HUES48 (cell line): ENCODE measurements around the gene NCKAP5.

Experiments
- H3K27ac ChIP-seq: one replicate; pipeline ENCODE4 v1.7.0; 2013; ENCODE audit warnings: low read depth, low read length, inconsistent platforms
- H3K27me3 ChIP-seq: 2 replicates; pipeline ENCODE4 v1.6.1; 2013; ENCODE audit warnings: mild to moderate bottlenecking, low read length; ENCODE audit not compliant: control insufficient read depth, insufficient read depth
- H3K36me3 ChIP-seq: 2 replicates; pipeline ENCODE4 v1.6.1; 2013; ENCODE audit warnings: low read length; ENCODE audit not compliant: control insufficient read depth, insufficient read depth
- H3K4me1 ChIP-seq: 2 replicates; pipeline ENCODE4 v1.6.1; 2013; ENCODE audit warnings: mild to moderate bottlenecking, low read length; ENCODE audit not compliant: control insufficient read depth, insufficient read depth
- H3K4me3 ChIP-seq: 2 replicates; pipeline ENCODE4 v1.5.1; 2013; ENCODE audit warnings: mild to moderate bottlenecking, low read depth, low read length
- H3K9ac ChIP-seq: 2 replicates; pipeline ENCODE4 v1.6.1; 2013; ENCODE audit warnings: mild to moderate bottlenecking, low read depth, low read length, moderate library complexity
- H3K9me3 ChIP-seq: 2 replicates; pipeline ENCODE4 v1.6.1; 2013; ENCODE audit warnings: low read length; ENCODE audit not compliant: control insufficient read depth, insufficient read depth

NCKAP5 gene

DNA sequence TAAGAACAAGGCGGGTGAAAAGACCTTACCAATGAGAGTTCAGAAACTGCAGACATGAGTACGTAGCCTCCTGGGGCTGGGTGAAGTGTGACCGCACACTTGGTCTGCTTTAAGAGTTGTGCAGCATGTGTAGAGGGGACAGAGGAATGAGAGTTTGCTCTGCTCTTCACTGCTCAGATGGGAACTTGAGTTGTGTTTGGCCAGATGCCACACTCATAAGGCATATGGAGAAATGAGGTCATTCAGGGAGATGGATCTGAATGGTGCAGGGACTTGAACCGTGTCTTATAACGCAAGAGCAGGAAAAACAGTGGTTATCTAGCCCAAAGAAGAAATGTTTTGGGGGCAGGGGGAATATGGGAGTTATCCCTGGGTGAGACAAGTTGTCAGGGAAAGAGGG, 624.4 kb downstream of the NCKAP5 start:
- Histone ChIP-seq H3K9ac (no peak overlapping the region), H3K27ac (no peak overlapping the region), H3K9me3 (no peaks in the 10 kb centered on the region)

DNA sequence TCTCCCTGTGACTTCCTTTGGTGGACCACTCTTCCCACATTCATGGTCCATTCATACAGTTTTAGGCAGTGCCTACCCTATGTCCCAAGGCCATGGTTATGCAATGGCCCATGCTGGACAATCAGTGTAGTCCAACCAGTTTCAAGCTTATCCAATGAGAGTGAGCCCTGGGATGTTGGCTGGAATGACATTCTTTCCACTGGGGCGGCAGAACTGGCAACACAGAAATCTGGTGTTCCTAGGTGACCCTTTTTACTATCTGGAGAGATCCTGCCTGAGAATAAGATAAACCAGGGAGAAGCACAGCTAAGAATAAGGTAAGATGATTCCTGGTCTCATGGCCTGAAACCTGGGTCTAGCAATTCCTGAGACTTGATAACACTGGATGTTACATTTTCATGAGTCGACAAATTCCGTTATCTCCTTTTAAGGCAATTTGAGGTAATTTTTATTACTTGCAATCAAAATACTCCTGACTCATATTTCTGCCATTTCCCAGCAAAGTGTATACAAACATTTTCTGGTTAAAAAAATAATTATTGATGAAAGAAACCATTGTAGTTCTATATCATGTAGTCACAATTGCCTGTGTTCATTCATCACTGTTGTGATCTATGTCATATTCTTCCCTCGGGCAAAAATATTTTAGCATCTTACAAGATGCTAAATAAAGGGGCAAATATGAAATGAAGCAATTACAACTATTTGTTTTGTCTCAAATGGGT, 626.8 kb downstream of the NCKAP5 start:
- no peaks in the 10 kb centered on the region for H3K4me1 ChIP-seq

More for the DNA sequence above, 624.4 kb downstream of the NCKAP5 start:
- Histone ChIP-seq H3K4me3 (no peak overlapping the region), H3K27me3 (no peaks in the 10 kb centered on the region), H3K36me3 (no peaks in the 10 kb centered on the region), H3K4me1 (no peaks in the 10 kb centered on the region)

GRCh38 chr2:132937629-132938028, 630.6 kb downstream of the NCKAP5 start:
- Histone ChIP-seq H3K4me1 (no peaks in the 10 kb centered on the region), H3K4me3 (no peak overlapping the region), H3K9me3 (no peaks in the 10 kb centered on the region), H3K9ac (no peak overlapping the region), H3K27me3 (no peaks in the 10 kb centered on the region), H3K36me3 (no peaks in the 10 kb centered on the region), H3K27ac (no peak overlapping the region)

More for the DNA sequence above, 626.8 kb downstream of the NCKAP5 start:
- Histone ChIP-seq H3K27ac (no peak overlapping the region), H3K9ac (no peak overlapping the region), H3K4me3 (no peak overlapping the region), H3K36me3 (no peaks in the 10 kb centered on the region), H3K27me3 (no peaks in the 10 kb centered on the region), H3K9me3 (no peaks in the 10 kb centered on the region)

- Histone ChIP-seq H3K4me1 (no peaks in the 10 kb centered on the region), H3K27me3 (no peaks in the 10 kb centered on the region), H3K9me3 (no peaks in the 10 kb centered on the region), H3K4me3 (no peak overlapping the region), H3K36me3 (no peaks in the 10 kb centered on the region), H3K27ac (no peak overlapping the region), H3K9ac (no peak overlapping the region)
Measured at GRCh38 chr2:132936791-132937190, 631.5 kb downstream of the NCKAP5 start.

- Histone ChIP-seq H3K27me3 (no peaks in the 10 kb centered on the region), H3K4me1 (no peaks in the 10 kb centered on the region), H3K9me3 (no peaks in the 10 kb centered on the region), H3K36me3 (no peaks in the 10 kb centered on the region), H3K9ac (no peak overlapping the region), H3K4me3 (no peak overlapping the region), H3K27ac (no peak overlapping the region)
Measured at GRCh38 chr2:132936261-132936660, 632.0 kb downstream of the NCKAP5 start.

GRCh38 chr2:132929786-132930185, 638.5 kb downstream of the NCKAP5 start:
- no peaks in the 10 kb centered on the region for H3K27me3 ChIP-seq
- no peaks in the 10 kb centered on the region for H3K36me3 ChIP-seq
- no peak overlapping the region for H3K9ac ChIP-seq
- H3K4me1 ChIP-seq, result no peaks in the 10 kb centered on the region
- no peaks in the 10 kb centered on the region for H3K9me3 ChIP-seq
- no peak overlapping the region for H3K27ac ChIP-seq
- no peak overlapping the region for H3K4me3 ChIP-seq

DNA sequence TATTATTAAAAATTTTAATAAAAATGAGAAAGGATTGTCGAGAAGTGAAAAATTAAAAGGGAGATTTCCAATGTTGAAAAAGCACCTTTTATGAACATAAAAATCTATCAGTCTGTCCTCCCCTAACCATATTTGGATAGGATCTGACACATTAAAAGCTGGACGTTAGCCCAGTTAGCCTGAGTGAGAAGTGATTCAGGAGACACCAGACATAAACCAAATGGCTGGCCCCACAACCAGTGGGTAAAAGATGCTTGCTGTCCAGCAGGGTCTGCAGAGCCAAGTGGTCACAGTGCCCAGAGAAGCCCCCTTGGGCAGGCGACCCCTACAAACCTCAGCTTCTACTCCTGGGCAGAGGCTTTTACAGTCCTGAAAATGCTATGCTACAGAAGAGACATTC, 644.5 kb downstream of the NCKAP5 start:
- Histone ChIP-seq H3K4me3 (no peak overlapping the region), H3K27me3 (no peaks in the 10 kb centered on the region), H3K27ac (no peak overlapping the region), H3K9me3 (no peaks in the 10 kb centered on the region), H3K9ac (no peak overlapping the region), H3K4me1 (no peaks in the 10 kb centered on the region), H3K36me3 (no peaks in the 10 kb centered on the region)

GRCh38 chr2:132915812-132916549, 652.3 kb downstream of the NCKAP5 start:
- Histone ChIP-seq H3K9me3 (no peaks in the 10 kb centered on the region), H3K27me3 (no peaks in the 10 kb centered on the region), H3K4me3 (no peak overlapping the region)

GRCh38 chr2:132911726-132912724, 656.2 kb downstream of the NCKAP5 start:
- Histone ChIP-seq H3K27ac (no peak overlapping the region), H3K4me1 (no peaks in the 10 kb centered on the region), H3K4me3 (no peak overlapping the region), H3K27me3 (no peaks in the 10 kb centered on the region), H3K9me3 (no peaks in the 10 kb centered on the region), H3K36me3 (no peaks in the 10 kb centered on the region), H3K9ac (no peak overlapping the region)

More at GRCh38 chr2:132915812-132916549, 652.3 kb downstream of the NCKAP5 start:
- H3K36me3 ChIP-seq, result no peaks in the 10 kb centered on the region
- H3K27ac ChIP-seq, result no peak overlapping the region
- no peak overlapping the region for H3K9ac ChIP-seq
- no peaks in the 10 kb centered on the region for H3K4me1 ChIP-seq

DNA sequence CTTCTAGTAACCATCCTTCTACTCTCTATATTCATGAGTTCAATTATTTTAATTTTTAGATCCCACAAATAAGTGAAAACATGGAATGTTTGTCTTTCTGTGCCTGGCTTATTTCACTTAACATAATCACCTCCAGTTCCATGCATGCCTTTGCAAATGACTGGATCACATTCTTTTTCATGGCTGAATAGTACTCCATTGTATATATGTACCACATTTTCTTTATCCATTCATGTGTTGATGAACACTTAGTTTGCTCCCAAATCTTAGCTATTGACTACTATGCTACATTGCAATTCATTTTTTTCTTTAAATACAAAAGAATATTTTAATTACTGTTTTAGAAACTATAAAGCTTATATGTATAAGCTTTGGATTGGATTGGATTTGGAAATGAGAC, 657.8 kb downstream of the NCKAP5 start:
- Histone ChIP-seq H3K4me3 (no peak overlapping the region), H3K27me3 (no peaks in the 10 kb centered on the region), H3K27ac (no peak overlapping the region), H3K36me3 (no peaks in the 10 kb centered on the region), H3K9me3 (no peaks in the 10 kb centered on the region), H3K9ac (no peak overlapping the region), H3K4me1 (no peaks in the 10 kb centered on the region)
